H9 (cell line): ENCODE results near the gene RBSN. TPM values are rescaled to one million over a fixed set of nuclear protein-coding genes. Genes with fewer than 3 reads are reported as not detected.
A peak's percentile ranks its signal among the peaks of the same experiment; 100 is the strongest.

ENCODE experiments used
- DNase-seq: peaks from one replicate; pipeline ENCODE4 v3.0.0-alpha.2; 2017
- H2AFZ ChIP-seq: one replicate; pipeline ENCODE4 v1.6.1; 2013; ENCODE audit warnings: mild to moderate bottlenecking, low read length, control low read depth, moderate library complexity
- H2AK5ac ChIP-seq: 2 replicates; pipeline ENCODE4 v1.6.1; 2013; ENCODE audit warnings: low read length, control low read depth, mixed read lengths; ENCODE audit not compliant: insufficient read length
- H2BK120ac ChIP-seq: one replicate; pipeline ENCODE4 v1.6.1; 2013; ENCODE audit warnings: low read depth, mild to moderate bottlenecking, low read length, control low read depth, inconsistent platforms; ENCODE audit not compliant: poor library complexity, severe bottlenecking
- H2BK12ac ChIP-seq: 2 replicates; pipeline ENCODE4 v1.6.1; 2013; ENCODE audit warnings: low read length, control low read depth, mixed read lengths, low read depth; ENCODE audit not compliant: insufficient read length
- H2BK15ac ChIP-seq: 2 replicates; pipeline ENCODE4 v1.6.1; 2013; ENCODE audit warnings: low read depth, low read length, control low read depth
- H2BK20ac ChIP-seq: one replicate; pipeline ENCODE4 v1.6.1; 2013; ENCODE audit warnings: low read depth, mild to moderate bottlenecking, low read length, control low read depth, inconsistent platforms; ENCODE audit not compliant: poor library complexity, severe bottlenecking
- H2BK5ac ChIP-seq: 2 replicates; pipeline ENCODE4 v1.6.1; 2013; ENCODE audit warnings: low read length, control low read depth, mixed read lengths; ENCODE audit not compliant: insufficient read length
- H3K14ac ChIP-seq: 2 replicates; pipeline ENCODE4 v1.6.1; 2013; ENCODE audit warnings: low read length, control low read depth; ENCODE audit not compliant: insufficient read depth
- H3K18ac ChIP-seq: 2 replicates; pipeline ENCODE4 v1.6.1; 2013; ENCODE audit warnings: low read depth, mild to moderate bottlenecking, mixed read lengths, low read length, control low read depth; ENCODE audit not compliant: insufficient read length
- H3K23ac ChIP-seq: 2 replicates; pipeline ENCODE4 v1.6.1; 2013; ENCODE audit warnings: low read length, control low read depth, mixed read lengths, low read depth; ENCODE audit not compliant: insufficient read length
- H3K23me2 ChIP-seq: 2 replicates; pipeline ENCODE4 v1.6.1; 2013; ENCODE audit warnings: low read depth, mild to moderate bottlenecking, mixed read lengths, low read length, control low read depth; ENCODE audit not compliant: insufficient read length, poor library complexity, severe bottlenecking
- H3K27ac ChIP-seq: 2 replicates; pipeline ENCODE4 v1.5.1; 2013; ENCODE audit warnings: low read length, control low read depth, mixed read lengths, low read depth; ENCODE audit not compliant: insufficient read length
- H3K27me3 ChIP-seq: 2 replicates; pipeline ENCODE4 v1.6.1; 2013; ENCODE audit warnings: low read length, control low read depth, inconsistent platforms; ENCODE audit not compliant: insufficient read depth
- H3K4ac ChIP-seq: 2 replicates; pipeline ENCODE4 v1.6.1; 2013; ENCODE audit warnings: low read depth, mild to moderate bottlenecking, control low read depth, inconsistent platforms, low read length, moderate library complexity
- H3K4me1 ChIP-seq: 2 replicates; pipeline ENCODE4 v1.6.1; 2013; ENCODE audit warnings: low read length, control low read depth, inconsistent platforms; ENCODE audit not compliant: insufficient read depth
- H3K4me2 ChIP-seq: 2 replicates; pipeline ENCODE4 v1.6.1; 2013; ENCODE audit warnings: low read length, control low read depth, mixed read lengths; ENCODE audit not compliant: insufficient read length, insufficient read depth
- H3K56ac ChIP-seq: 2 replicates; pipeline ENCODE4 v1.6.1; 2013; ENCODE audit warnings: low read depth, mild to moderate bottlenecking, mixed read lengths, low read length, control low read depth; ENCODE audit not compliant: insufficient read length
- H3K79me1 ChIP-seq: 2 replicates; pipeline ENCODE4 v1.6.1; 2013; ENCODE audit warnings: low read depth, mild to moderate bottlenecking, moderate library complexity, low read length, control low read depth, inconsistent platforms; ENCODE audit not compliant: insufficient read depth, poor library complexity, severe bottlenecking
- H3K79me2 ChIP-seq: 2 replicates; pipeline ENCODE4 v1.6.1; 2013; ENCODE audit warnings: low read length, control low read depth, inconsistent platforms; ENCODE audit not compliant: insufficient read depth
- H3K9ac ChIP-seq: 2 replicates; pipeline ENCODE4 v1.6.1; 2013; ENCODE audit warnings: low read length, control low read depth, mixed read lengths; ENCODE audit not compliant: insufficient read length; ENCODE audit errors: extremely low read depth
- H3K9me3 ChIP-seq: one replicate; pipeline ENCODE4 v1.6.1; 2013; ENCODE audit warnings: low read depth, low read length, inconsistent platforms; ENCODE audit not compliant: control insufficient read depth
- H3T11ph ChIP-seq: one replicate; pipeline ENCODE4 v1.6.1; 2013; ENCODE audit warnings: mild to moderate bottlenecking, low read length, control low read depth, inconsistent platforms
- H4K20me1 ChIP-seq: one replicate; pipeline ENCODE4 v1.6.1; 2013; ENCODE audit not compliant: control insufficient read depth, insufficient read length, insufficient read depth
- H4K5ac ChIP-seq: 2 replicates; pipeline ENCODE4 v1.6.1; 2013; ENCODE audit warnings: low read depth, mild to moderate bottlenecking, mixed read lengths, low read length, control low read depth; ENCODE audit not compliant: insufficient read length
- H4K8ac ChIP-seq: replicated peaks from 2 replicates; pipeline ENCODE4 v1.6.1; 2013; ENCODE audit warnings: low read length, control low read depth, mixed read lengths, low read depth; ENCODE audit not compliant: insufficient read length
- H4K91ac ChIP-seq: 2 replicates; pipeline ENCODE4 v1.6.1; 2013; ENCODE audit warnings: low read depth, mild to moderate bottlenecking, moderate library complexity, mixed read lengths, low read length, control low read depth; ENCODE audit not compliant: insufficient read length
- H3K27ac Mint-ChIP-seq, 3 experiments: 2 replicates in 2 of 3; 3 replicates in 1 of 3; pipeline ENCODE4 v1.8.0; 2020 to 2021; ENCODE audit warnings: mixed read lengths in 3 of 3, mild to moderate bottlenecking in 1 of 3, moderate library complexity in 1 of 3
- H3K27me3 Mint-ChIP-seq: 2 replicates; pipeline ENCODE4 v1.8.0; 2021; ENCODE audit warnings: low read depth, mild to moderate bottlenecking, moderate library complexity, mixed read lengths
- H3K36me3 Mint-ChIP-seq, 3 experiments: 2 replicates in 2 of 3; 3 replicates in 1 of 3; pipeline ENCODE4 v1.8.0; 2020 to 2021; ENCODE audit warnings: low read depth in 3 of 3, mixed read lengths in 3 of 3; ENCODE audit not compliant: insufficient read depth in 1 of 3
- H3K4me1 Mint-ChIP-seq, 2 experiments: 2 replicates each; pipeline ENCODE4 v1.8.0; 2020; ENCODE audit warnings: mixed read lengths in 2 of 2
- H3K4me3 Mint-ChIP-seq, 2 experiments: 2 replicates in 1 of 2; 3 replicates in 1 of 2; pipeline ENCODE4 v1.8.0; 2020 to 2021; ENCODE audit warnings: mild to moderate bottlenecking in 2 of 2, mixed read lengths in 2 of 2, moderate library complexity in 1 of 2
- H3K9me3 Mint-ChIP-seq, 2 experiments: 2 replicates in 1 of 2; 3 replicates in 1 of 2; pipeline ENCODE4 v1.8.0; 2020; ENCODE audit warnings: mild to moderate bottlenecking in 2 of 2, mixed read lengths in 2 of 2, moderate library complexity in 1 of 2
- CTCF ChIP-seq: fragments of 200-600 bp; sonication (generic); conservative IDR thresholded peaks from 3 replicates; pipeline ENCODE4 v1.8.0; 2021; ENCODE audit warnings: antibody characterized with exemption, mild to moderate bottlenecking
- WGBS: extraction: QIAGEN DNeasy Blood & Tissue Kit; methylation state at CpG from one replicate; pipeline ENCODE4 v1.1.7; 2013; ENCODE audit warnings: missing lambda C conversion rate, low lambda C conversion rate, mixed read lengths; ENCODE audit not compliant: insufficient read length; ENCODE audit errors: extremely low coverage; 5-methylcytosine and 5-hydroxymethylcytosine counted together
- total RNA-seq: library from RNA; stranded (reverse); gene quantifications from 2 replicates; pipeline ENCODE4 v1.2.1, GENCODE V29; 2021

RBSN gene
- total RNA-seq, 1 experiment from 2014 or later = 16.0 TPM

GRCh38 chr3:15055019-15055557 lies 43.9 kb downstream of the RBSN start:
- Histone ChIP-seq H2BK120ac (no peak overlapping the region), H3K23me2 (no peaks in the 10 kb centered on the region), H3K14ac (no peak overlapping the region), H4K5ac (no peak overlapping the region), H2BK5ac (no peak overlapping the region), H3K79me2 (peaks cover 6% of the 10 kb centered on the region; the same call in 1 of the 2 replicates), H2AFZ (no peak overlapping the region), H3K56ac (no peak overlapping the region), H2BK15ac (no peak overlapping the region), H2BK20ac (no peak overlapping the region), H3K27ac (no peak overlapping the region), H4K20me1 (no peaks in the 10 kb centered on the region), H4K8ac (no peak overlapping the region), H3K4ac (no peak overlapping the region), H3K27me3 (no peaks in the 10 kb centered on the region), H2AK5ac (no peak overlapping the region), H3K4me2 (no peak overlapping the region), H2BK12ac (no peak overlapping the region), H3K23ac (no peak overlapping the region), H3K18ac (no peak overlapping the region), H3T11ph (no peak overlapping the region), H3K79me1 (no peaks in the 10 kb centered on the region), H3K4me1 (no peaks in the 10 kb centered on the region), H3K9me3 (no peaks in the 10 kb centered on the region), H3K9ac (no peak overlapping the region), H4K91ac (no peak overlapping the region)
- H3K9me3 Mint-ChIP-seq = no peaks in the 10 kb centered on the region
- no peak overlapping the region for H3K4me3 Mint-ChIP-seq
- H3K27me3 Mint-ChIP-seq = no peaks in the 10 kb centered on the region
- no CpG with 5 or more reads among the region's 8 CpGs for WGBS
- no peak for DNase-seq
- H3K36me3 Mint-ChIP-seq = peaks cover 34 to 89% (median 74%) of the 10 kb centered on the region in 3 experiments; a peak in 6 of 7 replicates
- H3K27ac Mint-ChIP-seq = peak overlapping the region in 2 of 3 experiments; percentile 58 to 80; a peak in 2 of 7 replicates
- peaks cover 7 to 10% of the 10 kb centered on the region in 2 experiments; a peak in 3 of 4 replicates for H3K4me1 Mint-ChIP-seq
- TF ChIP-seq CTCF = no peak
